Measurements from ENCODE around the gene ORC2. TPM values are rescaled to one million over a fixed set of nuclear protein-coding genes. Genes with fewer than 3 reads are reported as not detected.

Gene ORC2
- polyA plus RNA-seq, 1 experiment: 4.9 TPM

- Histone ChIP-seq H3K9me3 (ENCODE audit: control insufficient read depth, insufficient read depth, low read length) (no peaks in the 10 kb centered on the region), H3K27me3 (ENCODE audit: control insufficient read depth, insufficient read depth, low read length) (no peaks in the 10 kb centered on the region), H3K4me3 (ENCODE audit: low read depth, low read length) (no peak overlapping the region), H3K27ac (ENCODE audit: low read depth, low read length) (no peak overlapping the region)
- ChIA-PET POLR2A (no interaction called here), CTCF (no interaction called here)
- no peak for TF ChIP-seq CTCF (IDR thresholded peaks at IDR 0.05; ENCODE audit: low read depth, low read length)
- DNase-seq (ENCODE audit: low read depth, low spot score): no peak
These were observed 89.9 kb downstream of the ORC2 start for GRCh38 chr2:200873560-200873959.

GRCh38 chr2:200871151-200871550, 92.3 kb downstream of the ORC2 start:
- H3K9me3 ChIP-seq (ENCODE audit: control insufficient read depth, insufficient read depth, low read length): no peaks in the 10 kb centered on the region
- no peaks in the 10 kb centered on the region for H3K27me3 ChIP-seq (ENCODE audit: control insufficient read depth, insufficient read depth, low read length)
- ChIA-PET POLR2A (no interaction called here), CTCF (no interaction called here)
- no peak for DNase-seq (ENCODE audit: low read depth, low spot score)
- TF ChIP-seq CTCF (IDR thresholded peaks at IDR 0.05; ENCODE audit: low read depth, low read length): no peak
- no peak overlapping the region for H3K4me3 ChIP-seq (ENCODE audit: low read depth, low read length)
- H3K27ac ChIP-seq (ENCODE audit: low read depth, low read length): no peak overlapping the region

GRCh38 chr2:200869014-200869413, 94.4 kb downstream of the ORC2 start:
- no peaks in the 10 kb centered on the region for H3K9me3 ChIP-seq (ENCODE audit: control insufficient read depth, insufficient read depth, low read length)
- no peak overlapping the region for H3K4me3 ChIP-seq (ENCODE audit: low read depth, low read length)
- no peak overlapping the region for H3K27ac ChIP-seq (ENCODE audit: low read depth, low read length)
- no peak for DNase-seq (ENCODE audit: low read depth, low spot score)
- ChIA-PET POLR2A (no interaction called here), CTCF (no interaction called here)
- no peaks in the 10 kb centered on the region for H3K27me3 ChIP-seq (ENCODE audit: control insufficient read depth, insufficient read depth, low read length)
- no peak for TF ChIP-seq CTCF (IDR thresholded peaks at IDR 0.05; ENCODE audit: low read depth, low read length)

- no peaks in the 10 kb centered on the region for H3K27me3 ChIP-seq (ENCODE audit: control insufficient read depth, insufficient read depth, low read length)
- CTCF ChIA-PET: interaction anchor here (0.6 to 2.1 kb wide), 5 partner anchors 9 to 288 kb away, joined by 3 to 6 read pairs (median 4); no protein-coding TSS in a partner anchor
- peak within 1 kb of the TSS; percentile 76 for H3K4me3 ChIP-seq (ENCODE audit: low read depth, low read length)
- H3K9me3 ChIP-seq (ENCODE audit: control insufficient read depth, insufficient read depth, low read length): no peaks in the 10 kb centered on the region
- peak; percentile 81 for DNase-seq (ENCODE audit: low read depth, low spot score)
- peak within 1 kb of the TSS; percentile 98 for H3K27ac ChIP-seq (ENCODE audit: low read depth, low read length)
- no peak for TF ChIP-seq CTCF (IDR thresholded peaks at IDR 0.05; ENCODE audit: low read depth, low read length)
- POLR2A ChIA-PET: interaction anchor here (0.5 to 1.8 kb wide), 17 partner anchors 9 to 159 kb away, joined by 3 to 22 read pairs (median 4); partner anchors contain the start of genes BZW1, NIF3L1, ORC2 and PPIL3
These were observed 99.1 kb downstream of the ORC2 start, which contains the start of gene CLK1 for GRCh38 chr2:200864176-200865034. Gene CLK1 (minus strand): TSS chr2:200864658. CDS start chr2:200861862, 2,796 bp downstream.

- peak overlapping the region; percentile 98 for H3K27ac ChIP-seq (ENCODE audit: low read depth, low read length)
- H3K27me3 ChIP-seq (ENCODE audit: control insufficient read depth, insufficient read depth, low read length): no peaks in the 10 kb centered on the region
- H3K4me3 ChIP-seq (ENCODE audit: low read depth, low read length): peak overlapping the region; percentile 76
- DNase-seq (ENCODE audit: low read depth, low spot score): no peak
- no peak for TF ChIP-seq CTCF (IDR thresholded peaks at IDR 0.05; ENCODE audit: low read depth, low read length)
- POLR2A ChIA-PET: interaction anchor here (0.5 to 1.8 kb wide), 15 partner anchors 9 to 158 kb away, joined by 3 to 22 read pairs (median 4); partner anchors contain the start of genes BZW1, NIF3L1 and PPIL3
- CTCF ChIA-PET: interaction anchor here (0.6 to 2.1 kb wide), 5 partner anchors 9 to 288 kb away, joined by 3 to 6 read pairs (median 4); no protein-coding TSS in a partner anchor
- H3K9me3 ChIP-seq (ENCODE audit: control insufficient read depth, insufficient read depth, low read length): no peaks in the 10 kb centered on the region
These were observed 99.7 kb downstream of the ORC2 start for GRCh38 chr2:200863782-200864175.

Measured in AG04450 (cell line).